ENCODE results near the gene MATN1.

MATN1 gene

DNA sequence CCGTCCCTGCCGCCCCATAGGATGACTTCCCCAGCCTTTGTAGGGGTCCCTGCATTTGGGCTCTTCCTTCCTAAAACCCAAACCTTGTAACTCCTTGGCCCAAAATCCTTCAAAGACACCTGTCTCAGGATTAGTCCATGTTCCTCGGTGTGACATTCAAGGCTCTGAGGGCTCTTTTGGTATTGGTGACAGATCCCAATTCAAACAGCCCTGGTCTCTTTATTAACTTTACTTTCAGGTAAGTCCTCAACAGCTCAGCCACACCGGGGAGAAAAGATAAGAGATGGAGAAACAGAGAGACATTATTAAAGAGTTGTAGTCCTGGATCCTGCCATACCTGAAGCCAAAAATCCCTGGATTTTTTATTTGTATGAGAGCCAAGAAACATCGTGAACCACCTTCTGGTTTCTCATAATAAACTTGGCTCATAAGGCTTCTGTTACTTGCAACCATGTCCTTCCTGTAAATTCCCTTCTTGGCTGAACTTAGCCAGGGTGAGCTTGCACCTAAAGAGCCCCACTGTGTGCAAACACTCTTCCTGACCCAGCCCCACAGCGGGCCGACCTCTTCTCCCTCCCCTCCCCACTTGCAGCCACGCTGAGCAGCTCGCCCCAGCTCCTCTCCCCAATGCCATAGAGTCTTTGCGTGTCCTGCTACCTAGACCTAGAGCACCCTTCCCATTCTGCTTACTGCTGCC, 7.9 kb upstream of the MATN1 start:
- DNase-seq: no peak

DNA sequence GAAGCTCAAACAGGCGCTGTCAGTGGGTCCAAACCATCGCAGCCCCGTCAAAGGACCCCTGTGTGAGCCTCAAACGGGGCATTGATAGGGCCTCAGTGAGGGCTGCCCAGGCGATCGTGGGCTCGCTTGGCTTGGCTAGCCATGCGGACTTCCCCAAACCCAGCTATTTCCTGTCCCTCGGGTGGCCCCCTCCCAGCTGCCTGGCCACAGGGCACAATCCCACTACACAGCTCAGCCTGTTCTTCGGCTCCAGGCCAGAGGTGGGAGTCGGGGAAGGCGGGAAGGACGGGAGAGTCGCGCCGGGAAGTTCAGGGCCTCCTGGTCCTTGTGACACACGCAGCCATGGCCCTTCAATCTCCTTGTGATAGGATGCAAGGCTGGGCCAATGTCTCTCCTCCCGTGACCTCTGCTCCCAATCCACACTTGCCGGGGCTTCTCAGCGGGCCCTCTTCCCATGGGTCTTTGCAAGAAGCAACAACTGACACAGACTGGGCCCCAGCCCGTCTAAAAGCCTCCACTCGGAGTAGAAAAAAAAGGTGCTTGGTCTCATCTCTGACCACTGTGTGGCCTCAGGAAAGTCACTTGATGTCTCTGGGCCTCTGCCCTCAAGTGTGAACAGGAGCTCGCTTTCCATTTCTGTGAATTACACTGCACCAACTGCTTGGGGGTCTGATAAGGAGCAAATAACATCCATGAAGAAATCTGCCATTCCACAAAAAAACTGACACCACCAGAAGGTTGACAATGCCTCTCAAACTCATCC, 7.1 kb upstream of the MATN1 start:
- peak in 5 of 14 donors; percentile 13 to 52 (median 32) for DNase-seq

GRCh38 chr1:30729901-30730300, 6.5 kb upstream of the MATN1 start:
- no peak for DNase-seq

GRCh38 chr1:30728832-30729638, 5.7 kb upstream of the MATN1 start:
- no peak for DNase-seq

DNA sequence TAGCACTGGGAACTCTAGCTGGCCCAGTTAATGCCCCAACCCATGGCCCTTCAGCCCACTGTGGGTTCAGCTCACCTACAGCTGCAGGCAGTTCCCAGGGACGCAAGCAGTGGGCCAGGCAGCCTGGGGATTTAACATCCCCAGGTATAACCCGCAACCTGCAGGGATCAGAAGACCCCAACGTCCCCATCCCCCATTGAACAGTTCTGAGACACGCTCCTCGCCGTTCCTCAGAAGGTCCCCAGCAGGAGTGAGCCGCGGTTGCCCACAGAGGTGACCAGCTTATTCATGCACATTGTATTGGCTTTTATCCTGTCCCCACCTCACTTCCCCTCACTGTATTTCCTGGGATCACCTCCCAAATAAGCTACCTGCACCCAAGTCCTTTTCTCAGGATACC, 5.0 kb upstream of the MATN1 start:
- DNase-seq: no peak

DNA sequence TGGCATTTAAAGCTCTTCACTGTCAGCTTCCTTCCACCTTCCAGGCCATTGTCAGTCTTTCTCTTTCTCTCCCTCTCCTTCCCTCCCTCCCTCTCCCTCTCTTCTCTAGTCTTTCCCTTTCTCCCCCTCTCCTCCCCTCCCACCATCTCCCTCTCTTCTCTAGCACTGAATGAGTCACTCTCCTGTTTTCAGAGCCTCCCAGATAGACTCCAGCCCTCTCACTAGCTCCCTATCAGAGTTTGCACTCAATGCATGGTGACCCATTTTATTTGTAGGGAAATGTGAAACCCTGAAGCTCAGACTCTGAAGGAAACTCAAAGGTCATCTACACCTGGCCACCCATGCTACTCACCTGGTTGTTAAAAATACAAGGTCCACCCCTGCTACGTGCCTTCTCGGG, 4.4 kb upstream of the MATN1 start:
- DNase-seq: no peak

DNA sequence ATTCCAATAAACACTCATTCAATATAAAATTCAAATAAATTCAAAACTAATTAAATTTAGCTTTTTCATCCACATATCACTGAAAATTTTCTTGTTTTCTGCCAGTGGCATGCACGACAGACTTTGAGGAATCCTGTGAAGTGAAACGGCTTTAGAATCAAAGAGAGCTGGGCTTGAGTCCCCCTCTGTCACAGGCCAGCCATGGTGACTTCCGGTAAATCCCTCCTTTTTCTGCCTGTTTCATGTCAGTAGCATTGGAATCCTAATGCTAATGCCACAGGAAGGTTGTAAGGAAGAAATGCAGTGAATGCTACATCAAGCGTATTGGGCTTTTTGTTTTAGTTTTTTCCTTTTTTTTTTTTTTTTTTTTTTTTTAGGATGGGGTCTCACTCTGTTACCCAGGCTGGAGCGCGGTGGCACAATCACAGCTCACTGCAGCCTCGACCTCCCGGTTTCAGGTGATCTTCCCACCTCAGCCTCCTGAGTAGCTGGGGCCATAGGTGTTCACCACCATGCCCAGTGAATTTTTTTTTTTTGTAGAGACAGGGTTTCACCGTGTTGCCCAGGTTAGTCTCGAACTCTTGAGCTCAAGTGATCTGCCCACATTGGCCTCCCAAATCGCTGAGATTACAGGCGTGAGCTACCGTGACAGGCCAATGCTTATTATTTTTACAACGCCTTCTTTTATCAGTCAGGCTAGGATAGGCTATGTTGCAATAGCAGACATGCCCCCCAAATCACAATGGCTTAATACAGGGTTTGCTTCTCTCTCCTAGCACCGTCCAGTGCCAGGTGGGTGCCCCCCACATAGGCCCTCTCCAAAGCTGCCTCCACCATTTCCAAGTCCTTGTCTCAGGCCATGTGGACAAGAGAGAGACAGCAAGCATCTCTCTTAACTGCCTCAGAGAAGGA, 3.6 kb upstream of the MATN1 start:
- DNase-seq: no peak

DNA sequence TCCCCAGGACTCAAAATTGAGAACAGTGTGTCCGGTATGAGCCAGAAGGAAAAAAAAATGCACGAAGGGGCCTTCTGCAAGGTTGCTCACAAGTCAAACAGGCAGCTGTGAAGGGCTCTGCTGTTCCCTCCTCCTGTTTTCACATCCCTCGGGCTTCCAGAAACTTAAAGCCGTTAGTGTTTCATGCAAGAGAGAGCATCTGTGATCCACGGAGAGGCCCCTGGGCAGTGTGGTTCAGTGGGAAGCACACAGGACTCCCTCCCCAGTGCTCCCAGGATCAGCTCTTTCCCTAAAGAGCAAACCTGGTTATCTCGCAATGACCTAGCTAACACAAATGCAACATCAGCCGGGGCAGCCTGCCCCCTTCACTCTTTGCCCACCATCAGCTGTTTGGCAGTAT, 2.9 kb upstream of the MATN1 start:
- DNase-seq: no peak

DNA sequence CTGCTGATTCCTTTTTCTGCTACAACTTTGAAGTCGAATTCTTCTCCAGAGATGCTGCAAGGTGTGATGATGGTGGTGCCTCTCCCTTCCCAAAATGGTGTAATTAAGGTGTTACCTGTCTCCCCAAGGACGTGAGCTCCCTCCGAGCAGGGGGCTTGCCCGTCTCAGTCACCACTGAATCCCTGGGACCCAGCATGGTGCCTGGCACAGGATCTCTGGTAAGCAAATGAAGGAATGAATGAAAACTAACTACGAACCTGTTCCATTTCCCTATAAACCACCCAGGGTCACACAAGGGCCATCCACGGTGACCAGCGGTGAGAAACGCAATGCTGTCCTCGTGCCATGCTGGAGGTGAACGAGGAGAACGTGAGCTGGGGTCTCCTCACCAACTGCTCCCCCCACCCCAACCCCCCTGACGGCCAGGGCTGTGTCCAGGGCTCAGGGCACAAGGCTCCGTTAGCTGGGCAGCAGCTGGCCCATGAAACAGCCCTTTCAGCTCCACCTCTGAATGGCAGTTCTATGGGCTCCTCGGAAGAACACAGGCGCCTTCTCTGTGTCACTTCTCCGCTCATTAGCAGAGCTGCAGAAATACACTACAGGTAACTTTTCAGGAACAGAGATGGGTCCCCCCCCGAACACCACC, 2.2 kb upstream of the MATN1 start:
- DNase-seq: peak in 9 of 14 donors; percentile 14 to 47 (median 34)

GRCh38 chr1:30724655-30725421, 1.5 kb upstream of the MATN1 start:
- no peak for DNase-seq

DNA sequence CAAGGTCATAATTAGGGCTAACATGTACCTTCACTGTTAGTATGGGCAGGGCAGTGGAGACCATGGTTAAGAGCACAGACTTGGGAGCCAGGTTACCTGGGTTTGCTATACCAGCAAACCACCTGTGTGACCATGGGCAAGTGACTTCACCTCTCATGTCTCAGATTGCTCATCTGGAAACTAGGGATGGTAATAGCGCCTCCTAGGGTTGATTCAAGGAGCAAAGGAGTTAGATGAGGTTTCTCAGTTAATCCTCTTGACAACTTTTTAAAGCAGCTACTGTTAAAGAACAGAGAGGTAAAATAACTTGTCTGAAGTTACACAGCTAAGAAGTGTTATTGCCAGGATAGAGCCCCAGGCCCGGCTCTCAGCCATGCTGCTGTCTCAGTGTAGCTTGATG, 790 bp upstream of the MATN1 start:
- DNase-seq: no peak

DNA sequence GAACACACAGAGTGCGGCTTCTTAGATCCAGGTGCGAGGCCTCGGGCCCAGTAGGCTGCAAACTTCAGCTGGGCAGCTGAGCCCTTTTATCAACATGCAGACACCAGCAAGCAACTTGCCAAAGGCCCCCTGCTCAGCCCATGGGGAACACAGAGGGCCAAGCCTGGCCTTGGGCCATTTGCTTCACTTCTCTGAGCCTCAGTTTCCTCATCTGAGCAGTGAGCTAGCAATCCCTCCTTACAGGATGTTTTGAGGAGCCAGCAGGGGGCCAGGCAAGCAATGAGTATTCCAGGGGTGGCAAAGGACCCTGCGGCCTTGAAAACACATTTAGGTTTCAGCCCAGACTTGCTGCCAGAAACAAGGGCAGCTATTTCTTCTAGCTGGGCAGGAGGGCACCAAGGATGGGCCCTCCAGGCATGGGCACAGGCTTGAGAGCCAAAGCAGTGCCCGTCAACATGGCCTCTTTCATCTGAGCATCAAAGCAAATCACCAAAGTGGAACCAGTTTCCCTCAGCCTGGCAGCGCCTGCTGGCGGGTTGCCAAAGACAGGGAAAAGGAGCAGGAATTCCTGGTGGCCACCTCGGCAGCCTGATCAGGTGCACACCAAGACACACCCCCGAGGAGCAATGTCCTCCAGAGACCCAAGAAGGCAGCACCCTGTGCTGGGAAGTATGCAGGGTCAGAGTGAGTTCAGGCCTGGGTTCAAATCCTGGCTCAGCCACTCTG, 1.4 kb downstream of the MATN1 start:
- no peak for DNase-seq

- no peak for DNase-seq
Measured at GRCh38 chr1:30721341-30721793, 2.0 kb downstream of the MATN1 start.

DNA sequence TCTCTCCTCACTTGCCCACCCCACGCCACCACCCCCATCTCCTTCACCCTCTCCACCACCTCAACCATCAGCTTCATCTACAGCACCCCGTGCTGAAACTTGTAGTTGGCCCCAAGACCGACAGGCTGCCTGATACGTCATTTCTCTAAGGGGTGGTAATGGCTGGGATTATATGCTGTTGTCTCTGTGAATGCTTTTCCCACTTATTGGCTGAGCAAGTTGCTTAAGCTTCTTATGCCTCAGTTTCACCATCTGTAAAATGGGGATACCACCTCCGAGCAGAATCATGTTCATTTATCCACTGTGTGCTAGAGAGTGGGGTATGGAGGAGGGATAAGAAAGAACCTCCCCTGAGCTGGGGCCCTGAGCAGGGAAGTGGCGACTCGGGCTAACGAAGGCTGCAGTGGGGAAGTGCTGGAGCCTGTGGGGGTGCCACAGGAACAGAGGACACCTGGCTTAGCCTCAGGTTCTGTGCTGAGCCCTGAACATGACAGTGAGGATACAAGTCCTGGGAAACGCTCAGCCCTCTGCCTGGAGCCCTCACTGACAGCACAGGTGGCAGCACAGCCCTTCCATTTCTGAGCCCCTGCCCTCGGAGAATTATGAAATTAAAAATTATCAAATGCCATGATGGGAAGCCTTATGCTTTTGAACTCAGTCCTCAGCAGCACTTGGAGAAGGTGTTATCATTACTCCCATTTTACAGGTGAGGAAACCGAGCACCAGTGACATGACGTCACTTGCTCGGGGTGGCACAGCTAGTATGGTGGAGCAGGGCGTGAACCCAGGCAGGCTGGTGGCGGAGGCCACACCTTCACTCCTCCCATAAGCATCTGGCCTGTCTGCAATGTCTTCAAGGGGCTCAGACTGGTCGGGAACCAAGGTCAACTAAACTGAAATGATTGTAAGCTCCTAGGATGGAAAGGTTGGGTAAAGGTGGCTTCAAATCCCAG, 2.8 kb downstream of the MATN1 start:
- no peak for DNase-seq

DNA sequence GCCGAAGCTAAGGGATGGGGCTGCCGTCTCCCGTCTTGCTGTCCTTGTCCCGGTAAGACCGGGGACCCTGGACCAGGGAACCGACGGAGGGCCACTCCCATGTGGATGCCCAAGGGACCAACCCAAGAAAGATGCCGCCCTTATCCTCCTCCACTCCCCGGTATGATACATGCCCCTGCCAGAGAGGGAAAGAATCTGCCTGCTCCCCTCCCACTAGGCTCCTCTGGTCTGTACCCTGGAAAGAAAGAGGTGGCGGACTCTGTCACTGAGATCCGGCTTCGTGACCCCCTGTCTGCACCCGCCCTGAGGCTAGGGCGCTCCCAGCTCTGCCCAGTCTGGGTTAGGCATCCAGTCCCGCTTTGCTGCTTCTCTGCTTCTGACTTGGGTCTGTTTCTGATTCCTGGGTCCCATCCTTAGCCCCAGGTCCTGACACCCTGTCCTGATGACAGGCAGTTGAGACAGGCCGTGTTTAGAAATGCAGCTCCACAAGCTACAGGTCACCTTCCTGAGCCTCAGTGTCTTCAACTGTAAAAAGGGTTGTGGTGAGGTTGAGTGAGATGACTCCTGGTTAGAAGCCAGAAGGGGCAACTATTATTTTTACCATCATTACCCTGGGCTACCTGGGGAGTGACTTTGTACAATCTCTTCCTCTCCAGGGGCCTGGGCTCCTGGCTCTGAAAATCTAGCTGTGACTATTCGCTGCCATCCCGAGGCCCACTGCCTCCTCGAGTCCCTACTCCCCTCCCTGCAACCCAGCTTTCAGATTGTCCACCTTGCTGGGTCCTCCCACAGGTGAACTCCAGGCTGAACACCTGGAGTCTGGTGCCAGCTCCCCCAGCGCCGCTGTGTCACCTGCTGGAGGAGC, 3.7 kb downstream of the MATN1 start:
- DNase-seq: peak in 1 of 14 donors; percentile 83

DNA sequence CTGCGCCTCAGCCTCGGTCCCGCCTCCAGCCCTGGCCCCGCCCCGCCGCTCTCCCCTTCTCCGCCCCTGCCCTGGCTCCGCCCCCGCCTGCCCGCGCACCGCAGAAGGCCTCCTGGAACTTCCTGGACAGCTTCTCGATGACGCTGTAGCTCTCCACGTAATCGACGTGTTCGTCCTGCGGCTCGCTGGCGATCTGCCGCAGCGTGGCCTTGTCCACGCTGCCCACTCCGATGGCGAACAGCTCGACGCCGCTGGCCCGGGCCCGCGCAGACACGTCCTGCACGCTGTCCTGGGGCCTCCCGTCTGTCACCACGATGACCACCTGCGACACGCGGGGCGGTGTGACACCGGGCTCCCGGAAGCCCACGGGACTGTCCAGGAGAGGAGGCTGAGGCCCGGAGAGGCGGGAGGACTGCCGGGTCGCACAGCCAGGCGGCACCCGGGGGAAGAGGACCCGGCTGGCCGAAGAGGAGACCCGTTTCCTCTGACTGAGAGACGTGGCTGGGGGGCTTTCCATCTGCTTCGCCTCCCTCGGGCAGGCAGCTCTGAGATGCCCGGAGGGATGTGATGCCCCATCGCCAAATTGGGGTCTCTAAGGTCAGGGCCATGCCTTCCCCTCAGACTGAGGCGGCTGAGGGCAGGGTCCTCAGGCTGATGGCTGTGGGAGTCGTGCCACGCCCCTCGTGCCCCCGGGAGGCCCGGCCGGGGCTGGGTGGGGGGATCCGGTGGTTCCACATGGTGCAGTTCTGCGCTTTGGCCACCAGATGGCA, 4.6 kb downstream of the MATN1 start:
- peak in 13 of 14 donors; percentile 37 to 100 (median 86) for DNase-seq

- DNase-seq: peak; percentile 95 to 100 (median 99)
Measured at GRCh38 chr1:30718091-30718635, 5.2 kb downstream of the MATN1 start.
